Measurements from ENCODE around the gene CYLC2.

The CYLC2 gene

DNA sequence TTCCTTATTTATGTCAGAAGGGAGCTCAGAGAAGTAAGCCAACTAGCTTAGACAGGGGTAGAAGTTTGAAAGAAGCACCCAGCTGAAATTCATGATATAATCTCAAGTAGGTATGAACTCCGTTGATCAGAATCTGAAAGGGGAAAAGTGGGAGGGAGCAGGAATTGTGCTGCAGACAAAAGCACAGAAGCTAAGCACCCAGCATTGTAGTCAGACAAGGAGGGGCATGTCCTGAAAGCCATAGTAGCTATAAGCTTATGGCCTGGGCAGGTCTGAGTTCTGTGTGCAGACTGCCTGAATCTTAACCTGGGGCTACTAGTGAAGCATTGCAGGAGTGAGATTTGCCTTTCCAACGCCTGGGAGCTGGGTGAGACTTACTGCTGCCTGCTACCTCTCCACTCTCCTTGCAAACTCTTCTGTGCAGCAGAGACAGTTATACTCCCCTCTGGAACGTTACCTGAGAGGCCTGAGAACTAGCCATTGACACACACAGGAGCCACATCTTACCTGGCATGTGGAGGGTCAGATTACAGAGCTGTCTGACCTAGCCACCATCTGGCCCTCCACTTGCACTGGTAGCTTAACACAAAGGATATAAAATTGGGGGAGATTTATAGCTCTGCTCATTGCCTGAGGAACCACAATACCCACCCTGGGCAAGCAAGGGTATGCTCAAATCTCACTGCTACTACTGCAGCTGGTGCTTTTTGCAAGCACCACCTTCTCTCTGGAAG lies 9.8 kb upstream of the CYLC2 start:
- TF ChIP-seq CTCF (conservative IDR thresholded peaks at IDR 0.05; ENCODE audit: low read depth) = no peak
- CTCF ChIA-PET = no interaction called here
- no peak overlapping the region for H3K27ac ChIP-seq
- POLR2A ChIA-PET (ENCODE audit: low non-redundant PET) = no interaction called here
- no peak for DNase-seq (ENCODE audit: low spot score)

DNA sequence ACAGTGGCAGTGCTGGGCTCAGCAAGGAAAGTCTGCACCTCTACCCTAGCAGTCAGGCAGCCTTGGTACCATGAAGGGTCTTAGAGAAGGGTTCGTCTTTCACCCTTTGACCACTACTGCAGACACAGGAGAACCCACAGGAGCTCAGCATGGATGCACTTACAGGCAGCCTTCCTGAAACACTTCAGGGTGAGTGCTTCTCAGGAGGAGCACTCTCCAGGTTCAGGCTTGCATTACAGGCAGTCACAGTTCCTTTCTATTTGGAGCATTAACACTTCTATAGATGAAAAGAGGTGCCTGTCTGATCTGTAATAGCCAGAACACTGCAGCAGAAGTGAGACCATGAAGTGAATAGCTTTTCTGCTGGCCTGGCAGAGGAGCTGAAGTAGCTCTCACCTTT lies 8.7 kb upstream of the CYLC2 start:
- ChIA-PET POLR2A (ENCODE audit: low non-redundant PET) (no interaction called here), CTCF (interaction anchor here (0.8 kb wide), 1 partner anchor 129 kb away, joined by 4 read pairs; no protein-coding TSS in a partner anchor)
- DNase-seq (ENCODE audit: low spot score) = no peak
- H3K27ac ChIP-seq = no peak overlapping the region
- TF ChIP-seq CTCF (conservative IDR thresholded peaks at IDR 0.05; ENCODE audit: low read depth) = no peak

- no peak for TF ChIP-seq CTCF (conservative IDR thresholded peaks at IDR 0.05; ENCODE audit: low read depth)
- ChIA-PET POLR2A (ENCODE audit: low non-redundant PET) (no interaction called here), CTCF (no interaction called here)
- no peak overlapping the region for H3K27ac ChIP-seq
- DNase-seq (ENCODE audit: low spot score) = no peak
These were observed 8.6 kb downstream of the CYLC2 start for GRCh38 chr9:103003689-103004088.

DNA sequence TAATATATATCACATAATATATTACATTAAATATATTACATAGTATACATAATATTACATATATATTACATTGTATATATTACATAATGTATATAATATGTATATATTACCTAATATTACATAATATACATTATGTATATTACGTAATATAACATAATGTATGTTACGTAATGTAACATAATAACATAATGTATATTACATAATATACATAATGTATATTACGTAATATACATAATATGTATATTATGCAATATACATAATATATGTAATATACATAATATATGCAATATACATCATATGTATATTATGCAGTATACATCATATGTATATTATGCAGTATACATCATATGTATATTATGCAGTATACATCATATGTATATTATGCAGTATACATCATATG lies 19.1 kb downstream of the CYLC2 start:
- TF ChIP-seq CTCF (conservative IDR thresholded peaks at IDR 0.05; ENCODE audit: low read depth) = no peak
- ChIA-PET CTCF (no interaction called here), POLR2A (ENCODE audit: low non-redundant PET) (no interaction called here)
- DNase-seq (ENCODE audit: low spot score) = no peak
- H3K27ac ChIP-seq = no peak overlapping the region

DNA sequence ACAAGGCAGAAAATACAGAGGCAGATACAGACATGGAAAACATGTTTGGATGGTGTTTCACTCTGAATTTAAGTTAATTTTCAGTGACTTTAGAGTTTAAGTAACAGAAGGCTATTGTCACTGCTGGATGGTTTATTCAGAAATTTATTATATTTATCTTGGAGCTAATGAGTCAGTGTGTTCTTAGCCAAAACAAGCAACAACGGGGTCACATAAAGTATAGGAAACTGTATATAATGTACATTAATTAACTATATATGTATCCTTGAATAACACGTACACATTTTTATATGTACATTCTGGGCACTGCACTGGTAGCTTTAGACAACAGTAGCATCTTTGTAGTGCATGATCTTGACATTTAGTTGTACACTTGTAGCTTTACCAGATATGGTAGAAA lies 30.7 kb downstream of the CYLC2 start:
- ChIA-PET POLR2A (ENCODE audit: low non-redundant PET) (no interaction called here), CTCF (no interaction called here)
- no peak overlapping the region for H3K27ac ChIP-seq
- TF ChIP-seq CTCF (conservative IDR thresholded peaks at IDR 0.05; ENCODE audit: low read depth) = no peak
- DNase-seq (ENCODE audit: low spot score) = no peak

GRCh38 chr9:103037508-103038477 lies 42.7 kb downstream of the CYLC2 start:
- no peak for TF ChIP-seq CTCF (conservative IDR thresholded peaks at IDR 0.05; ENCODE audit: low read depth)
- ChIA-PET CTCF (no interaction called here), POLR2A (ENCODE audit: low non-redundant PET) (no interaction called here)
- no peak overlapping the region for H3K27ac ChIP-seq
- DNase-seq (ENCODE audit: low spot score) = peak; percentile 17
